Stomach (tissue), 4 donors: ENCODE measurements around the gene GLOD5.

ENCODE experiments used
- CTCF ChIP-seq, 7 experiments: fragments of 450-650 bp in 4 of 7; fragments of 200-600 bp in 3 of 7; sonication (generic) in 3 of 7; IDR thresholded peaks; one replicate each; pipeline ENCODE4 v1.5.1; 2016 to 2019; ENCODE audit warnings: antibody characterized with exemption in 7 of 7, control low read depth in 2 of 7, mild to moderate bottlenecking in 1 of 7
- EP300 ChIP-seq: sonication (generic); formaldehyde crosslinking; IDR thresholded peaks from one replicate; pipeline ENCODE4 v1.6.1; 2017; ENCODE audit warnings: antibody characterized with exemption
- POLR2A ChIP-seq, 4 donors: fragments of 450-650 bp; IDR thresholded peaks; one replicate each; pipeline ENCODE4 v1.6.1; 2016; ENCODE audit warnings: antibody characterized with exemption in 4 of 4, control low read depth in 2 of 4, mild to moderate bottlenecking in 1 of 4, moderate library complexity in 1 of 4
- POLR2AphosphoS5 ChIP-seq, 3 donors: sonication (generic); formaldehyde crosslinking; IDR thresholded peaks; one replicate each; pipeline ENCODE4 v1.6.1; 2016; ENCODE audit warnings: antibody characterized with exemption in 3 of 3

- TF ChIP-seq CTCF (IDR thresholded peaks at IDR 0.05) (no peak), POLR2AphosphoS5 (IDR thresholded peaks at IDR 0.05) (no peak), POLR2A (IDR thresholded peaks at IDR 0.05) (no peak), EP300 (no peak)
These were observed 24.8 kb downstream of the GLOD5 start, which contains the start of gene GATA1 for GRCh38 chrX:48786341-48786800.
